Glomerular visceral epithelial cell (primary cell): ENCODE data around the gene HPSE2.

Source experiments
- DNase-seq: peaks from one replicate; pipeline ENCODE4 v3.0.0-alpha.2; 2016; ENCODE audit errors: extremely low spot score

HPSE2 gene

GRCh38 chr10:98414932-98415730, 820.5 kb downstream of the HPSE2 start, which contains the start of gene PYROXD2:
PYROXD2 (minus strand) TSS chr10:98415182; CDS start chr10:98415135, 47 bp downstream.
- peak; percentile 96 for DNase-seq

GRCh38 chr10:98414578-98414931, 821.1 kb downstream of the HPSE2 start:
- DNase-seq, result no peak

GRCh38 chr10:98411768-98412167, 823.9 kb downstream of the HPSE2 start:
- no peak for DNase-seq

GRCh38 chr10:98411166-98411565, 824.5 kb downstream of the HPSE2 start:
- no peak for DNase-seq

- no peak for DNase-seq
Observed at GRCh38 chr10:98410759-98411158, 824.9 kb downstream of the HPSE2 start.

DNA sequence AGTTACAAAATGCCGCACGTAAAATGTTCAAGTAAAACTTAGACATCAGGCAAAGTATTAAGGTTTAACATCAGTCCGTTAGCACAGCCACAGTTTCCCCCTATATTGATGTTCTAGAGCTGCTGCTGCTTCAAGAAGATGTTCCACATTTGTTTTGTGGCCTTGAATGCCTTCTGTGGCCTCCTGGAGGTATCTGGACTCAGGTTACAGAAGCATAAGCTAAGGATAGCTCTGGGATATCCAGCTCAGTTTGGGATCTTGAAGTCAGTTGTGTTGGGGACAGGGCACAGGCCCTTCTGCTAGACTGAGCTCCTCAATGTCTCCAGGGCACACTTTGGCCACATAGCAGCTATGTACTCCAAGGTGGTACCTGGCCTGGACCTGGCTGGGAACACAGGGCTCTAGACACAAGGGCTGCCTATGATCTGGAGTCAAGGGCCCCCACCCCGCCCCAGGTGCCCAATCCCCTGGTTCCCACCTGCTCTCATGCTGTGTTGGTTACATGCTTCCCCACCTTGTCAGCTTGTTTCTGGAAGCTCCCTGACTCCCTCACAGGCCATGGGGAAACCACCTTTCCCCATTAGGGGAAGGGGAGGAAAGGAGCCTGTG, 825.4 kb downstream of the HPSE2 start:
- no peak for DNase-seq

- no peak for DNase-seq
Observed at GRCh38 chr10:98408799-98409198, 826.9 kb downstream of the HPSE2 start.

DNA sequence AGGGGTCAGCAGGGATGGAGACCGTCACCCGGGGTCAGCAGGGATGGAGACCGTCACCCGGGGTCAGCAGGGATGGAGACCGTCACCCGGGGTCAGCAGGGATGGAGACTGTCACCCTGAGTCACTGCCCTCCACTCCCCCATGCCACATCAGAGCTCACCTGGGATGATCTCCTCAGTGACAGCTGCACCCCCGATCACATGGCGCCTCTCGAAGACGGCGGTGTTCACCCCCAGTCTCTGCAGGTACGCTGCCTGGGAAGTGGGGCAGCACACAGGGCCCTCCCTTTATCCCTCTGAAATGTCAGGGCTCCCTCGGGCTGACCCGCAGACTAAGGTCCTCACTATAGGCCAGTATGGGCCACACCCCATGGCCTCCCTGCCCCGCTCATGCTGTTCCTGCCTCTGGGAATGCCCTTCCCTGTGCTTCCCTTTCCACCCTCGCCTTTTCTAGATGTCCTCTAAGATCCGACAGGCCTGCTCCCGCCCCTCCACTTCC, 827.9 kb downstream of the HPSE2 start:
- DNase-seq, result no peak
